Uterus (tissue), 2 donors: ENCODE data around the gene SPATS2L.

ENCODE experiments used
- POLR2A ChIP-seq, 2 donors: fragments of 450-650 bp; IDR thresholded peaks; one replicate each; pipeline ENCODE4 v1.6.1; 2016; ENCODE audit warnings: antibody characterized with exemption in 2 of 2, mild to moderate bottlenecking in 1 of 2, moderate library complexity in 1 of 2
- TF ChIP-seq, protein P1 (sequence below), 4 experiments: fragments of 200-600 bp in 2 of 4; fragments of 450-650 bp in 2 of 4; sonication (generic) in 2 of 4; IDR thresholded peaks; one replicate each; pipeline ENCODE4 v1.5.1; 2016 to 2019; ENCODE audit warnings: antibody characterized with exemption in 4 of 4, mild to moderate bottlenecking in 2 of 4, moderate library complexity in 1 of 4

DNA sequence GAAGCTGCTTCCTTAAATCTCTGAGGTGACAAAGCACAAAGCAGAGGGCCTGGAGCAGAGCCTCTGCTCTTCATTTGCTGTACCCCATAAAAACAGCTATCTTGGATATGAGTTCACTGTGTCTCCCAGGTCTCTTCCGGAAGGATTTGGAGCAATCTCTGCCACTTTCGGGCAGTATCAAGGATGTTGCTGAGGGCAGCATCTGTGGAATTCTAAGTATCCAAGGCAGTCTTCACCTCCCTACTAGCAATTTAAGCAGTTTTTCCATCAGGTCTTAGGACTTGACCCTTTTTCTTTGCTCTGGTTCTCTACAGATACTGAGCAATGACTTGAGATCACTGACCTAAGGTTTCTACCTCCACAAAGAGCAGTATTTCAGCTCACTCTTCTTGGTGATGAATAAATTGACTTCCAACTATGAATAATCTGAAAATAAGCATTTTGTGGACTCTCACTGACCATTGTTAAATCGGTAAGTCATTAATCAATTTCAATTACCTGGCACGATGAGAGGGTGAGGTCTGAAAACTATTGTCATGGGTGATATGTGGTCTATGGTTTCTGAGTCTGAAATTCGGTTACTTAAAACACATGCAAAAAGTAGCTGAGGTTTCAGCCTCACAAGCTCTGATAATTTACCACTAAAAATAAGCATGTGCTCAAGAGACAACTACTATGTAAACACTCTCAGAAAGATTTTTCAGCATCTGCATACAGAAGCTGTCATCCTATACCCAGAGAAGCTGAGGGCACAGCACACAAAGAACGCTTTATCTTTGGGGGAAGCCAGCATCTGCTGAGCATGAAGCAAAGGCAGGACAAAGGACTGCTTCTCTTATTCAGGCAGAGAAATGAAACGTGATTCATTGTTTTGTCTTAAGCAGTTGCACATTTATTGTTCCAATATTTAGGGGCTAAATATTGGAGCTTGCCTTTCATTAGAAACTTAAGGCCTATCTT, 32.1 kb upstream of the SPATS2L start:
- TF ChIP-seq POLR2A (IDR thresholded peaks at IDR 0.05), result no peak
- TF ChIP-seq, protein P1, sequence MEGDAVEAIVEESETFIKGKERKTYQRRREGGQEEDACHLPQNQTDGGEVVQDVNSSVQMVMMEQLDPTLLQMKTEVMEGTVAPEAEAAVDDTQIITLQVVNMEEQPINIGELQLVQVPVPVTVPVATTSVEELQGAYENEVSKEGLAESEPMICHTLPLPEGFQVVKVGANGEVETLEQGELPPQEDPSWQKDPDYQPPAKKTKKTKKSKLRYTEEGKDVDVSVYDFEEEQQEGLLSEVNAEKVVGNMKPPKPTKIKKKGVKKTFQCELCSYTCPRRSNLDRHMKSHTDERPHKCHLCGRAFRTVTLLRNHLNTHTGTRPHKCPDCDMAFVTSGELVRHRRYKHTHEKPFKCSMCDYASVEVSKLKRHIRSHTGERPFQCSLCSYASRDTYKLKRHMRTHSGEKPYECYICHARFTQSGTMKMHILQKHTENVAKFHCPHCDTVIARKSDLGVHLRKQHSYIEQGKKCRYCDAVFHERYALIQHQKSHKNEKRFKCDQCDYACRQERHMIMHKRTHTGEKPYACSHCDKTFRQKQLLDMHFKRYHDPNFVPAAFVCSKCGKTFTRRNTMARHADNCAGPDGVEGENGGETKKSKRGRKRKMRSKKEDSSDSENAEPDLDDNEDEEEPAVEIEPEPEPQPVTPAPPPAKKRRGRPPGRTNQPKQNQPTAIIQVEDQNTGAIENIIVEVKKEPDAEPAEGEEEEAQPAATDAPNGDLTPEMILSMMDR (IDR thresholded peaks at IDR 0.05), result no peak
